H4 (cell line): ENCODE data around the gene HEPACAM2. TPM values are rescaled to one million over a fixed set of nuclear protein-coding genes. Genes with fewer than 3 reads are reported as not detected.

ENCODE experiments used
- DNase-seq: peaks from one replicate; pipeline ENCODE4 v3.0.0-alpha.2; 2015; ENCODE audit warnings: low spot score
- total RNA-seq: library from RNA; depleted of rRNA; stranded (reverse); fragments of >200 nt; shearing (Covaris generic); gene quantifications from 2 replicates; pipeline ENCODE4 v1.2.3, GENCODE V29; 2014; rRNA removed

HEPACAM2 gene
- total RNA-seq, 1 experiment from 2014 or later, result not detected

GRCh38 chr7:93147363-93147762 lies 78.9 kb downstream of the HEPACAM2 start:
- DNase-seq, result peak; percentile 85

- DNase-seq, result no peak
Observed at GRCh38 chr7:93146472-93147141, 79.7 kb downstream of the HEPACAM2 start.

GRCh38 chr7:93146036-93146435 lies 80.2 kb downstream of the HEPACAM2 start:
- DNase-seq, result no peak

GRCh38 chr7:93145354-93145753 lies 80.9 kb downstream of the HEPACAM2 start:
- DNase-seq, result no peak

GRCh38 chr7:93142127-93142526 lies 84.1 kb downstream of the HEPACAM2 start:
- no peak for DNase-seq

- DNase-seq, result no peak
Observed at GRCh38 chr7:93140582-93141191, 85.6 kb downstream of the HEPACAM2 start.

GRCh38 chr7:93138576-93138975 lies 87.7 kb downstream of the HEPACAM2 start:
- DNase-seq, result no peak

Other genes starting within 250 kb of the HEPACAM2 start
- gene SAMD9, start 108.5 kb downstream of the HEPACAM2 start, total RNA-seq, result 24.0 and 36.5 TPM in 2 replicates
- gene SAMD9L, start 78.1 kb downstream of the HEPACAM2 start, total RNA-seq, result 19.3 and 21.2 TPM in 2 replicates
- 17.9 and 25.6 TPM in 2 replicates for gene VPS50, start 5.9 kb upstream of the HEPACAM2 start, total RNA-seq